Measurements from ENCODE around the gene CPED1.

The CPED1 gene

DNA sequence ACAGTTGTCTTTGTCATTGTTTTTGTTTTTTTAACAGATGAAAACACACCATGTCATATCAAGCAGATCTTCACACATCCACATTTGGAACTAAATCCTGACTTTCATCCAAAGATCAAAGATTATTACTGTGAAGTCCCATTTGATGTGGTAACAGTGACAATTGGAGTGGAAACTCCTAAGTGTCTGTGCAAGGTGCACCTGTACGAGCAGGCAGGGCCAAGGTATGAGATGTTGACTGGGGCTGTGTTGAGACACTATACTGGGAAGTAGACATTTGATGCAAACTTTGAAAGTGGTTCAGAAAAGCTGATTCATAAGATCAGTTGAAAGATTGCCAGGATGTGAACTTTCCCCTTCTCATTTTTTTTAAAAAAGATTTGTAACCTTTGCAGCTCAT, 152.3 kb downstream of the CPED1 start:
- H2AFZ ChIP-seq (ENCODE audit: low read length) = 0 out of 2 replicates have a peak overlapping the region, but pooled peaks have one; percentile 9
- no peaks in the 10 kb centered on the region; the same call in 1 of the 2 replicates for H3F3A ChIP-seq (ENCODE audit: insufficient read depth, low read length)
- H3K27me3 ChIP-seq (ENCODE audit: insufficient read depth, low read length) = no peaks in the 10 kb centered on the region
- no peaks in the 10 kb centered on the region for H4K20me1 ChIP-seq (ENCODE audit: insufficient read depth, low read length)
- H3K4me3 ChIP-seq (ENCODE audit: low read depth, low read length, poor library complexity, severe bottlenecking) = peak overlapping the region; percentile 3
- H3K27ac ChIP-seq (ENCODE audit: low read depth, low read length, poor library complexity, severe bottlenecking) = peak overlapping the region; percentile 85
- H3K36me3 ChIP-seq (ENCODE audit: insufficient read depth, low read length) = no peaks in the 10 kb centered on the region
- H3K4me1 ChIP-seq (ENCODE audit: insufficient read depth, low read length, severe bottlenecking) = peaks cover 62% of the 10 kb centered on the region
- H3K4me2 ChIP-seq (ENCODE audit: low read length) = peak overlapping the region; percentile 35
- no peaks in the 10 kb centered on the region for H3K9me3 ChIP-seq (ENCODE audit: low read length)
- no peaks in the 10 kb centered on the region for H3K79me2 ChIP-seq (ENCODE audit: insufficient read depth, low read length)
- TF ChIP-seq, protein P1, sequence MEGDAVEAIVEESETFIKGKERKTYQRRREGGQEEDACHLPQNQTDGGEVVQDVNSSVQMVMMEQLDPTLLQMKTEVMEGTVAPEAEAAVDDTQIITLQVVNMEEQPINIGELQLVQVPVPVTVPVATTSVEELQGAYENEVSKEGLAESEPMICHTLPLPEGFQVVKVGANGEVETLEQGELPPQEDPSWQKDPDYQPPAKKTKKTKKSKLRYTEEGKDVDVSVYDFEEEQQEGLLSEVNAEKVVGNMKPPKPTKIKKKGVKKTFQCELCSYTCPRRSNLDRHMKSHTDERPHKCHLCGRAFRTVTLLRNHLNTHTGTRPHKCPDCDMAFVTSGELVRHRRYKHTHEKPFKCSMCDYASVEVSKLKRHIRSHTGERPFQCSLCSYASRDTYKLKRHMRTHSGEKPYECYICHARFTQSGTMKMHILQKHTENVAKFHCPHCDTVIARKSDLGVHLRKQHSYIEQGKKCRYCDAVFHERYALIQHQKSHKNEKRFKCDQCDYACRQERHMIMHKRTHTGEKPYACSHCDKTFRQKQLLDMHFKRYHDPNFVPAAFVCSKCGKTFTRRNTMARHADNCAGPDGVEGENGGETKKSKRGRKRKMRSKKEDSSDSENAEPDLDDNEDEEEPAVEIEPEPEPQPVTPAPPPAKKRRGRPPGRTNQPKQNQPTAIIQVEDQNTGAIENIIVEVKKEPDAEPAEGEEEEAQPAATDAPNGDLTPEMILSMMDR (IDR thresholded peaks at IDR 0.05; ENCODE audit: low read length) = no peak
- H3K9me2 ChIP-seq (ENCODE audit: low read depth, low read length) = no peaks in the 10 kb centered on the region
- no peak overlapping the region; the same call in 1 of the 2 replicates for H3K9ac ChIP-seq (ENCODE audit: low read length)

DNA sequence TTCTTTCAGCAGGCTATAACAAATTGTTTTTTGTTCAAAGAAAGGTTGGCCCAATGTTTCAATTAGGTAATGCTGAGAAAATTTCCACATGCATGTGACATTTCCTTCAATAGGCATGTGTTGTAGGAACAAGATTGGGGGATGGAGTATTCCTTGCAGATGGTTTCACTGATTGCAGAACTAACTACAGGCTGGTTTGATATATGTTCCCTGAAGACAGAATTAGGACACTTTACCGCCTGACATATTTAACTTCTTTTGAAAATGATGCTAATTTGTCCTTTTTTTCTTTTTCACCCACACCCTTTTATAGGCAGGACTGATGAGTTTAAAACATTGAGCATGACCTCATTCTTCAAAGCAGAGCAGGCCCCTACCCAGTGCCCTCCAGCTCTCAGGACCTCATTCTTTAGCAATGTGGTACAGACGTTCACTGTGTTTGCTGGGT, 163.3 kb downstream of the CPED1 start:
- H3K27me3 ChIP-seq (ENCODE audit: insufficient read depth, low read length) = no peaks in the 10 kb centered on the region
- H3F3A ChIP-seq (ENCODE audit: insufficient read depth, low read length) = no peaks in the 10 kb centered on the region
- no peak overlapping the region for H3K9ac ChIP-seq (ENCODE audit: low read length)
- H2AFZ ChIP-seq (ENCODE audit: low read length) = no peak overlapping the region
- 0 out of 2 replicates have a peak, but pooled peaks cover 3% of the 10 kb centered on the region for H3K36me3 ChIP-seq (ENCODE audit: insufficient read depth, low read length)
- peaks cover 27% of the 10 kb centered on the region for H3K4me1 ChIP-seq (ENCODE audit: insufficient read depth, low read length, severe bottlenecking)
- no peaks in the 10 kb centered on the region for H4K20me1 ChIP-seq (ENCODE audit: insufficient read depth, low read length)
- H3K4me2 ChIP-seq (ENCODE audit: low read length) = no peak overlapping the region; the same call in 1 of the 2 replicates
- no peaks in the 10 kb centered on the region for H3K9me3 ChIP-seq (ENCODE audit: low read length)
- no peak for TF ChIP-seq EZH2 (IDR thresholded peaks at IDR 0.05; ENCODE audit: borderline replicate concordance, low read length)
- TF ChIP-seq, protein P1 (IDR thresholded peaks at IDR 0.05; ENCODE audit: low read length) = no peak
- H3K79me2 ChIP-seq (ENCODE audit: insufficient read depth, low read length) = no peaks in the 10 kb centered on the region
- no peaks in the 10 kb centered on the region for H3K9me2 ChIP-seq (ENCODE audit: low read depth, low read length)
- peak overlapping the region; percentile 3 for H3K27ac ChIP-seq (ENCODE audit: low read depth, low read length, poor library complexity, severe bottlenecking)
- H3K4me3 ChIP-seq (ENCODE audit: low read depth, low read length, poor library complexity, severe bottlenecking) = no peak overlapping the region

DNA sequence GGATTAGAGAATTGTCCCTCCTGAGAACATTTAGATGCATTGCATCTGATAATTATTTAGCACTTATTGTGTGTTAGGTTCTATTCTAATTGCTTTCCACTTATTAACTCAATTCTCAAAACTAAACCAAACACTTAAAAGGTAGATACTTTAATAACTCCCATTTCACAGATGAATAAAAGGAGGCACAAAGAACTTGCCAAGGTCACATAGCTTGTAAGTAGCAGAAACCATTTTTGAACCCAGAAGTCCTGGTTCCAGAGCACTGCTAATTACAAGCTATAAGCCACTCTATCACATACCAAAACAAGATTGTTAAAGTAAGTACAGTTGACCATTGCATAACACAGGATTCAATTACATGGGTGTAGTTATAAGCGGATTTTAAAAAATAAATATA, 164.9 kb downstream of the CPED1 start:
- H3F3A ChIP-seq (ENCODE audit: insufficient read depth, low read length) = no peaks in the 10 kb centered on the region

More for the DNA sequence above, 164.9 kb downstream of the CPED1 start:
- Histone ChIP-seq H3K9me2 (ENCODE audit: low read depth, low read length) (no peaks in the 10 kb centered on the region), H4K20me1 (ENCODE audit: insufficient read depth, low read length) (no peaks in the 10 kb centered on the region), H3K27ac (ENCODE audit: low read depth, low read length, poor library complexity, severe bottlenecking) (no peak overlapping the region), H3K9me3 (ENCODE audit: low read length) (no peaks in the 10 kb centered on the region), H2AFZ (ENCODE audit: low read length) (no peak overlapping the region), H3K4me3 (ENCODE audit: low read depth, low read length, poor library complexity, severe bottlenecking) (no peak overlapping the region), H3K4me2 (ENCODE audit: low read length) (no peak overlapping the region), H3K9ac (ENCODE audit: low read length) (no peak overlapping the region), H3K27me3 (ENCODE audit: insufficient read depth, low read length) (no peaks in the 10 kb centered on the region), H3K36me3 (ENCODE audit: insufficient read depth, low read length) (0 out of 2 replicates have a peak, but pooled peaks cover 3% of the 10 kb centered on the region), H3K4me1 (ENCODE audit: insufficient read depth, low read length, severe bottlenecking) (peaks cover 27% of the 10 kb centered on the region), H3K79me2 (ENCODE audit: insufficient read depth, low read length) (no peaks in the 10 kb centered on the region)
- TF ChIP-seq EZH2 (IDR thresholded peaks at IDR 0.05; ENCODE audit: borderline replicate concordance, low read length) = no peak
- TF ChIP-seq, protein P1 (IDR thresholded peaks at IDR 0.05; ENCODE audit: low read length) = no peak

Data from OCI-LY1 (cell line).